IMR-90 (cell line): ENCODE results near the gene KLHL13. TPM values are rescaled to one million over a fixed set of nuclear protein-coding genes. Genes with fewer than 3 reads are reported as not detected.
"Not testable (repeated sequence)": the region's sequence is repeated elsewhere in the genome, so short reads cannot be mapped to it uniquely, and the experiment has no call there.

Experiments
- ATAC-seq: fragments of 200-7000 bp; cut with Tn5 transposase; 2 replicates; pipeline ENCODE4 v1.9.1; 2020; ENCODE audit warnings: low read depth, mild to moderate bottlenecking, moderate library complexity
- BruUV-seq: library from RNA; stranded (reverse); fragments of 400-500 nt; replicated peaks from 2 replicates; lab custom pipeline; 2021; lab: Mats Ljungman, UMichigan
- CTCF ChIA-PET: fragments of 300-600 bp; formaldehyde crosslinking; extraction: SDS; loops from one replicate; lab custom pipeline; 2021; ENCODE audit warnings: antibody characterized with exemption; lab: Yijun Ruan, JAX
- POLR2A ChIA-PET: fragments of 300-600 bp; sonication (Branson Sonifier 250); formaldehyde crosslinking; loops from one replicate; lab custom pipeline; 2022; ENCODE audit warnings: antibody characterized with exemption; ENCODE audit not compliant: unreplicated experiment; lab: Charles Lee
- DNase-seq: peaks from one replicate; pipeline ENCODE4 v3.0.0; 2013
- H2AFZ ChIP-seq: replicated peaks from 2 replicates; pipeline ENCODE3; 2013; ENCODE audit warnings: low read length, mild to moderate bottlenecking; ENCODE audit not compliant: poor library complexity
- H2AK5ac ChIP-seq: 2 replicates; pipeline ENCODE4 v1.6.1; 2013; ENCODE audit warnings: low read depth, low read length, inconsistent platforms
- H2AK9ac ChIP-seq: replicated peaks from 2 replicates; pipeline ENCODE3; 2013; ENCODE audit warnings: mild to moderate bottlenecking, low read depth, low read length, moderate library complexity; ENCODE audit not compliant: poor library complexity
- H2BK120ac ChIP-seq: 2 replicates; pipeline ENCODE4 v1.6.1; 2013; ENCODE audit warnings: low read depth, low read length, inconsistent platforms
- H2BK15ac ChIP-seq: 3 replicates; pipeline ENCODE4 v1.6.1; 2013; ENCODE audit warnings: low read depth, low read length, inconsistent platforms
- H2BK20ac ChIP-seq: 2 replicates; pipeline ENCODE4 v1.6.1; 2013; ENCODE audit warnings: low read depth, mild to moderate bottlenecking, inconsistent platforms, low read length, moderate library complexity
- H2BK5ac ChIP-seq: 2 replicates; pipeline ENCODE4 v1.6.1; 2013; ENCODE audit warnings: mild to moderate bottlenecking, low read depth, low read length, inconsistent platforms; ENCODE audit not compliant: poor library complexity, severe bottlenecking
- H3K14ac ChIP-seq: replicated peaks from 2 replicates; pipeline ENCODE4 v1.6.1; 2013; ENCODE audit warnings: low read depth, low read length, inconsistent platforms
- H3K18ac ChIP-seq: 2 replicates; pipeline ENCODE4 v1.6.1; 2013; ENCODE audit warnings: low read depth, low read length, control low read depth
- H3K23ac ChIP-seq: 2 replicates; pipeline ENCODE4 v1.6.1; 2013; ENCODE audit warnings: low read depth, low read length, inconsistent platforms
- H3K27ac ChIP-seq: 2 replicates; pipeline ENCODE4 v1.5.1; 2013; ENCODE audit warnings: mild to moderate bottlenecking, control low read depth, low read length; ENCODE audit not compliant: insufficient read depth
- H3K27me3 ChIP-seq: 2 replicates; pipeline ENCODE4 v1.6.1; 2013; ENCODE audit warnings: low read length; ENCODE audit not compliant: control insufficient read depth, insufficient read depth
- H3K36me3 ChIP-seq: 2 replicates; pipeline ENCODE4 v1.6.1; 2013; ENCODE audit warnings: low read length, mixed read lengths; ENCODE audit not compliant: control insufficient read depth, insufficient read depth
- H3K4ac ChIP-seq: 2 replicates; pipeline ENCODE4 v1.6.1; 2013; ENCODE audit warnings: low read depth, low read length, inconsistent platforms
- H3K4me1 ChIP-seq: 2 replicates; pipeline ENCODE4 v1.6.1; 2013; ENCODE audit warnings: low read length, mixed read lengths; ENCODE audit not compliant: control insufficient read depth, insufficient read depth
- H3K4me2 ChIP-seq: 2 replicates; pipeline ENCODE4 v1.6.1; 2013; ENCODE audit warnings: low read depth, mild to moderate bottlenecking, control low read depth, low read length, moderate library complexity
- H3K4me3 ChIP-seq: 2 replicates; pipeline ENCODE4 v1.5.1; 2013; ENCODE audit warnings: low read depth, mild to moderate bottlenecking, control low read depth, low read length, moderate library complexity; ENCODE audit not compliant: insufficient read depth
- H3K56ac ChIP-seq: 2 replicates; pipeline ENCODE4 v1.6.1; 2013; ENCODE audit warnings: low read length, inconsistent platforms; ENCODE audit not compliant: insufficient read depth; ENCODE audit errors: extremely low read depth
- H3K79me1 ChIP-seq, 2 experiments: 2 replicates each; pipeline ENCODE4 v1.6.1; 2013; ENCODE audit warnings: low read length in 2 of 2, inconsistent platforms in 1 of 2, low read depth in 1 of 2
- H3K9ac ChIP-seq: 2 replicates; pipeline ENCODE4 v1.6.1; 2013; ENCODE audit warnings: low read depth, low read length, control low read depth
- H3K9me1 ChIP-seq: 2 replicates; pipeline ENCODE4 v1.6.1; 2013; ENCODE audit warnings: low read length, inconsistent platforms; ENCODE audit not compliant: insufficient read depth
- H3K9me3 ChIP-seq: 2 replicates; pipeline ENCODE4 v1.6.1; 2013; ENCODE audit warnings: low read length; ENCODE audit not compliant: control insufficient read depth, insufficient read depth
- H4K20me1 ChIP-seq: 2 replicates; pipeline ENCODE4 v1.6.1; 2013; ENCODE audit warnings: low read length, inconsistent platforms; ENCODE audit not compliant: insufficient read depth
- H4K5ac ChIP-seq: 2 replicates; pipeline ENCODE4 v1.6.1; 2013; ENCODE audit warnings: mild to moderate bottlenecking, low read depth, low read length, control low read depth
- H4K8ac ChIP-seq, 2 experiments: 2 replicates each; pipeline ENCODE4 v1.6.1; 2013; ENCODE audit warnings: low read depth in 2 of 2, low read length in 2 of 2, control low read depth in 1 of 2, inconsistent platforms in 1 of 2
- H4K91ac ChIP-seq: 2 replicates; pipeline ENCODE4 v1.6.1; 2013; ENCODE audit warnings: low read depth, low read length, inconsistent platforms; ENCODE audit not compliant: insufficient read depth
- BHLHE40 ChIP-seq: fragments of 150-350 bp; IDR thresholded peaks from 2 replicates; pipeline ENCODE4 v1.6.1; 2016; ENCODE audit warnings: mild to moderate bottlenecking, low read depth, low read length
- CHD1 ChIP-seq: IDR thresholded peaks from 2 replicates; pipeline ENCODE4 v1.6.1; 2012; ENCODE audit warnings: low read depth, low read length, improper control_type of control experiment
- ELK1 ChIP-seq: fragments of 150-350 bp; IDR thresholded peaks from 2 replicates; pipeline ENCODE4 v1.6.1; 2016; ENCODE audit warnings: low read depth, mild to moderate bottlenecking, low read length, moderate library complexity, borderline replicate concordance
- MAFK ChIP-seq: IDR thresholded peaks from 2 replicates; pipeline ENCODE4 v1.6.1; 2012; ENCODE audit warnings: low read depth, low read length, improper control_type of control experiment
- POLR2A ChIP-seq: IDR thresholded peaks from 2 replicates; pipeline ENCODE4 v1.6.1; 2012; ENCODE audit warnings: mild to moderate bottlenecking, low read depth, low read length
- RAD21 ChIP-seq: IDR thresholded peaks from 2 replicates; pipeline ENCODE4 v1.6.1; 2012; ENCODE audit warnings: low read length, improper control_type of control experiment
- RCOR1 ChIP-seq: IDR thresholded peaks from 2 replicates; pipeline ENCODE4 v1.6.1; 2012; ENCODE audit warnings: mild to moderate bottlenecking, low read length, improper control_type of control experiment; ENCODE audit not compliant: insufficient replicate concordance
- RFX5 ChIP-seq: IDR thresholded peaks from 2 replicates; pipeline ENCODE4 v1.8.0; 2012; ENCODE audit warnings: low read depth, mild to moderate bottlenecking, low read length, moderate library complexity
- SMC3 ChIP-seq: fragments of 150-350 bp; IDR thresholded peaks from 2 replicates; pipeline ENCODE4 v1.6.1; 2016; ENCODE audit warnings: low read depth, mild to moderate bottlenecking, antibody characterized with exemption, low read length, moderate library complexity
- WGBS, 2 experiments: methylation state at CpG; one replicate each; pipeline versions ENCODE4 v1.1.5 to v1.1.7; 2013; ENCODE audit warnings: missing lambda C conversion rate in 2 of 2; ENCODE audit not compliant: insufficient read length in 1 of 2; ENCODE audit errors: extremely low coverage in 2 of 2; 5-methylcytosine and 5-hydroxymethylcytosine counted together
- dilution Hi-C: fragments of 300-500 bp; cut with HindIII; formaldehyde crosslinking; loops from one replicate; pipeline ENCODE4 v1.14.3; 2018; ENCODE audit warnings: low sequenced_read_pairs; ENCODE audit not compliant: unreplicated experiment
- in situ Hi-C: fragments of 300-500 bp; cut with MboI; formaldehyde crosslinking; loops from 3 replicates; pipeline ENCODE4 v1.14.3; 2019; ENCODE audit warnings: low sequenced_read_pairs, inconsistent platforms, mixed read lengths
- intact Hi-C: fragments of 100-400 bp; cut with micrococcal nuclease; formaldehyde crosslinking; loops from 2 replicates; pipeline ENCODE4 v1.10.0; 2022
- polyA plus RNA-seq, 3 experiments: library from polyadenylated mRNA; depleted of rRNA; stranded (reverse); fragments of >200 nt; gene quantifications; 2 replicates each; pipeline ENCODE4 v1.2.3, GENCODE V29; 2012; ENCODE audit warnings: low replicate concordance in 1 of 3
- total RNA-seq: library from RNA; depleted of rRNA; stranded (reverse); fragments of >200 nt; gene quantifications from 2 replicates; pipeline ENCODE4 v1.2.3, GENCODE V29; 2012

Gene KLHL13
- total and polyA plus RNA-seq, 2 of the 4 experiments (the other 2 are of a cell fraction), result 4.0 to 12.5 TPM

GRCh38 chrX:117957128-117957527, 159.5 kb downstream of the KLHL13 start:
- Histone ChIP-seq H4K91ac (no peak overlapping the region), H3K56ac (no peak overlapping the region), H3K9ac (no peak overlapping the region), H4K5ac (no peak overlapping the region), H2BK120ac (no peak overlapping the region), H2AK5ac (no peak overlapping the region), H3K9me1 (no peaks in the 10 kb centered on the region), H3K4ac (no peak overlapping the region), H3K4me3 (no peak overlapping the region), H2AFZ (no peak overlapping the region), H3K23ac (no peak overlapping the region), H2BK20ac (no peak overlapping the region), H3K27ac (no peak overlapping the region), H3K27me3 (no peaks in the 10 kb centered on the region), H3K79me1 (no peaks in the 10 kb centered on the region), H2AK9ac (no peak overlapping the region), H3K9me3 (no peaks in the 10 kb centered on the region), H2BK5ac (no peak overlapping the region), H4K20me1 (no peaks in the 10 kb centered on the region), H2BK15ac (no peak overlapping the region), H4K8ac (no peak overlapping the region), H3K14ac (no peak overlapping the region), H3K18ac (no peak overlapping the region), H3K4me1 (no peaks in the 10 kb centered on the region), H3K4me2 (no peak overlapping the region), H3K36me3 (no peaks in the 10 kb centered on the region)
- DNase-seq, result peak; percentile 25
- in situ Hi-C loops, result no loop called here
- WGBS, 2 experiments, result no CpG with 5 or more reads among the region's 2 CpGs
- ChIA-PET CTCF (no interaction called here), POLR2A (no interaction called here)
- no TSS peak for BruUV-seq
- intact Hi-C loops, result no loop called here
- ATAC-seq, result no peak
- TF ChIP-seq POLR2A (no peak), SMC3 (no peak), CHD1 (no peak), RAD21 (no peak), ELK1 (no peak), BHLHE40 (no peak), RFX5 (no peak), RCOR1 (no peak), MAFK (no peak)
- dilution Hi-C loops, result no loop called here

GRCh38 chrX:117939296-117939695, 177.3 kb downstream of the KLHL13 start:
- H2BK5ac ChIP-seq, H4K91ac ChIP-seq, H2BK15ac ChIP-seq, CTCF ChIA-PET, H2BK120ac ChIP-seq, H2AK5ac ChIP-seq, H4K20me1 ChIP-seq, dilution Hi-C loops, BruUV-seq, H4K5ac ChIP-seq, DNase-seq, H3K9me1 ChIP-seq, H3K9me3 ChIP-seq, H3K4me2 ChIP-seq, H3K79me1 ChIP-seq, H2AK9ac ChIP-seq, H3K14ac ChIP-seq, H3K23ac ChIP-seq, H3K27ac ChIP-seq, H3K56ac ChIP-seq, ATAC-seq, H3K4ac ChIP-seq, intact Hi-C loops, in situ Hi-C loops, H2AFZ ChIP-seq, H4K8ac ChIP-seq, H3K18ac ChIP-seq, H2BK20ac ChIP-seq, H3K9ac ChIP-seq, H3K4me3 ChIP-seq, H3K36me3 ChIP-seq, H3K4me1 ChIP-seq, POLR2A ChIA-PET, H3K27me3 ChIP-seq: not testable (repeated sequence)
- no CpG with 5 or more reads among the region's 1 CpG for WGBS, 2 experiments
